H1 (cell line): ENCODE results near the gene NDC1. TPM values are rescaled to one million over a fixed set of nuclear protein-coding genes. Genes with fewer than 3 reads are reported as not detected.

ENCODE experiments used
- CTCF ChIA-PET: fragments of 300-600 bp; sonication (Branson Sonifier 250); formaldehyde crosslinking; loops from one replicate; lab custom pipeline; 2021; ENCODE audit not compliant: partially characterized antibody; lab: Charles Lee
- POLR2A ChIA-PET: fragments of 300-600 bp; sonication (Branson Sonifier 250); formaldehyde crosslinking; loops from one replicate; lab custom pipeline; 2021; ENCODE audit warnings: inconsistent platforms; ENCODE audit not compliant: partially characterized antibody; lab: Charles Lee
- DNase-seq, 2 experiments: peaks; one replicate each; pipeline versions ENCODE4 v3.0.0 to v3.0.0-alpha.2; 2010 to 2022; ENCODE audit warnings: low spot score in 2 of 2, low read depth in 1 of 2, mixed read lengths in 1 of 2
- FAIRE-seq: peaks from 2 replicates; lab custom pipeline; 2011; peaks lifted over from hg19 to GRCh38; lab: Jason Lieb, UNC
- H2AFZ ChIP-seq: 2 replicates; pipeline ENCODE4 v1.8.1; 2012; ENCODE audit warnings: low read length, inconsistent platforms
- H2AK5ac ChIP-seq: 2 replicates; pipeline ENCODE4 v1.6.1; 2013; ENCODE audit warnings: low read depth, low read length
- H2BK120ac ChIP-seq: replicated peaks from 2 replicates; pipeline ENCODE3; 2013; ENCODE audit warnings: low read depth, low read length, inconsistent platforms
- H2BK12ac ChIP-seq: 2 replicates; pipeline ENCODE4 v1.6.1; 2013; ENCODE audit warnings: low read depth, low read length
- H2BK15ac ChIP-seq: 2 replicates; pipeline ENCODE4 v1.6.1; 2013; ENCODE audit warnings: low read length
- H2BK20ac ChIP-seq: 2 replicates; pipeline ENCODE4 v1.6.1; 2013; ENCODE audit warnings: low read length
- H2BK5ac ChIP-seq: 2 replicates; pipeline ENCODE4 v1.6.1; 2013; ENCODE audit warnings: low read depth, low read length
- H3K14ac ChIP-seq: 2 replicates; pipeline ENCODE4 v1.6.1; 2013; ENCODE audit warnings: inconsistent platforms; ENCODE audit not compliant: insufficient read length
- H3K18ac ChIP-seq: 2 replicates; pipeline ENCODE4 v1.6.1; 2013; ENCODE audit warnings: low read length; ENCODE audit errors: extremely low read depth
- H3K23ac ChIP-seq: 2 replicates; pipeline ENCODE4 v1.6.1; 2013; ENCODE audit warnings: inconsistent platforms; ENCODE audit not compliant: insufficient read length
- H3K23me2 ChIP-seq: 2 replicates; pipeline ENCODE4 v1.6.1; 2013; ENCODE audit warnings: low read depth, low read length
- H3K27ac ChIP-seq: 2 replicates; pipeline ENCODE4 v1.6.1; 2011; ENCODE audit warnings: low read depth, low read length, inconsistent platforms
- H3K27me3 ChIP-seq, 4 experiments: replicated peaks in 1 of 4; 1 replicate in 1 of 4; 2 replicates in 3 of 4; pipeline versions ENCODE4 v1.6.1 to v1.8.1; 2011 to 2013; ENCODE audit warnings: low read length in 3 of 4, mild to moderate bottlenecking in 3 of 4, inconsistent platforms in 2 of 4, mixed read lengths in 2 of 4, moderate library complexity in 1 of 4; ENCODE audit not compliant: control insufficient read depth in 3 of 4, insufficient read depth in 3 of 4; ENCODE audit errors: extremely low read depth in 1 of 4
- H3K36me3 ChIP-seq, 4 experiments: 2 replicates each; pipeline versions ENCODE4 v1.6.1 to v1.8.1; 2011 to 2013; ENCODE audit warnings: mild to moderate bottlenecking in 4 of 4, low read length in 3 of 4, moderate library complexity in 2 of 4, control low read depth in 1 of 4, inconsistent platforms in 1 of 4; ENCODE audit not compliant: insufficient read depth in 4 of 4, control insufficient read depth in 2 of 4
- H3K4ac ChIP-seq: replicated peaks from 2 replicates; pipeline ENCODE3; 2013; ENCODE audit warnings: low read length, low read depth, mixed read lengths, inconsistent platforms; ENCODE audit not compliant: insufficient read length
- H3K4me1 ChIP-seq, 4 experiments: replicated peaks in 1 of 4; 1 replicate in 1 of 4; 2 replicates in 3 of 4; pipeline versions ENCODE4 v1.6.1 to v1.8.1; 2011 to 2013; ENCODE audit warnings: low read length in 3 of 4, inconsistent platforms in 2 of 4, mixed read lengths in 1 of 4; ENCODE audit not compliant: insufficient read depth in 4 of 4, control insufficient read depth in 3 of 4
- H3K4me2 ChIP-seq, 2 experiments: 2 replicates each; pipeline versions ENCODE4 v1.6.1 to v1.8.1; 2011 to 2013; ENCODE audit warnings: low read depth in 2 of 2, low read length in 2 of 2, control low read depth in 1 of 2, inconsistent platforms in 1 of 2, mild to moderate bottlenecking in 1 of 2; ENCODE audit not compliant: insufficient read depth in 1 of 2
- H3K4me3 ChIP-seq, 4 experiments: fragments of 200-600, 300-600 bp in 1 of 4; sonication (generic), shearing (Covaris generic), sonication (Bioruptor Twin) in 1 of 4; 2 replicates each; pipeline versions ENCODE4 v1.5.1 to v1.8.1; 2011 to 2016; ENCODE audit warnings: low read length in 4 of 4, low read depth in 3 of 4, control low read depth in 2 of 4, inconsistent platforms in 2 of 4, mild to moderate bottlenecking in 2 of 4, mixed read lengths in 1 of 4, moderate library complexity in 1 of 4; ENCODE audit not compliant: insufficient read depth in 2 of 4; ENCODE audit errors: extremely low read depth in 1 of 4
- H3K56ac ChIP-seq: replicated peaks from 2 replicates; pipeline ENCODE3; 2013; ENCODE audit warnings: low read depth, mild to moderate bottlenecking, mixed read lengths, low read length, inconsistent platforms; ENCODE audit not compliant: insufficient read length
- H3K79me1 ChIP-seq: 2 replicates; pipeline ENCODE4 v1.6.1; 2013; ENCODE audit warnings: low read depth, low read length, control low read depth
- H3K79me2 ChIP-seq, 2 experiments: 2 replicates each; pipeline versions ENCODE4 v1.6.1 to v1.8.1; 2012 to 2013; ENCODE audit warnings: low read length in 2 of 2, mild to moderate bottlenecking in 2 of 2, inconsistent platforms in 1 of 2; ENCODE audit not compliant: insufficient read depth in 2 of 2, control insufficient read depth in 1 of 2
- H3K9ac ChIP-seq, 4 experiments: replicated peaks in 1 of 4; 1 replicate in 1 of 4; 2 replicates in 3 of 4; pipeline versions ENCODE4 v1.6.1 to v1.8.1; 2011 to 2013; ENCODE audit warnings: low read depth in 3 of 4, low read length in 3 of 4, control low read depth in 2 of 4, mild to moderate bottlenecking in 2 of 4, moderate library complexity in 2 of 4, inconsistent platforms in 1 of 4; ENCODE audit errors: extremely low read depth in 1 of 4
- H3K9me3 ChIP-seq, 2 experiments: 2 replicates each; pipeline versions ENCODE4 v1.6.1 to v1.8.1; 2012 to 2013; ENCODE audit warnings: mild to moderate bottlenecking in 2 of 2, moderate library complexity in 2 of 2, control low read depth in 1 of 2, inconsistent platforms in 1 of 2, low read depth in 1 of 2, low read length in 1 of 2, mixed read lengths in 1 of 2; ENCODE audit not compliant: insufficient read depth in 2 of 2
- H4K20me1 ChIP-seq, 2 experiments: replicated peaks in 1 of 2; 2 replicates each; pipeline versions ENCODE3 to v1.8.1; 2011 to 2013; ENCODE audit warnings: inconsistent platforms in 2 of 2, low read length in 2 of 2, mild to moderate bottlenecking in 1 of 2; ENCODE audit not compliant: insufficient read depth in 2 of 2, control insufficient read depth in 1 of 2
- H4K5ac ChIP-seq: 2 replicates; pipeline ENCODE4 v1.6.1; 2013; ENCODE audit warnings: low read length, low read depth, mixed read lengths, inconsistent platforms; ENCODE audit not compliant: insufficient read length
- H4K8ac ChIP-seq: 2 replicates; pipeline ENCODE4 v1.8.0; 2013; ENCODE audit warnings: mild to moderate bottlenecking, moderate library complexity, low read length, inconsistent platforms; ENCODE audit not compliant: insufficient read depth; ENCODE audit errors: extremely low read depth
- H4K91ac ChIP-seq: replicated peaks from 2 replicates; pipeline ENCODE3; 2013; ENCODE audit warnings: low read length, mixed read lengths, inconsistent platforms; ENCODE audit not compliant: insufficient read length
- KDM1A ChIP-seq: fragments of 200-600, 300-600 bp; sonication (generic); IDR thresholded peaks from 2 replicates; pipeline ENCODE4 v1.7.1; 2016; ENCODE audit warnings: mild to moderate bottlenecking, low read length, borderline replicate concordance
- TCF12 ChIP-seq: IDR thresholded peaks from 2 replicates; pipeline ENCODE4 v1.6.1; 2011; ENCODE audit warnings: low read depth, mild to moderate bottlenecking, low read length
- WGBS, 2 experiments: shearing (Covaris generic) in 1 of 2; methylation state at CpG; one replicate each; pipeline versions ENCODE4 v1.1.6 to v1.1.7; 2013 to 2015; ENCODE audit warnings: low lambda C conversion rate in 2 of 2, mixed read lengths in 2 of 2, inconsistent platforms in 1 of 2, low coverage in 1 of 2, missing lambda C conversion rate in 1 of 2; ENCODE audit not compliant: insufficient replicate concordance in 2 of 2, insufficient coverage in 1 of 2, insufficient read length in 1 of 2; ENCODE audit errors: extremely low coverage in 1 of 2, missing lambda C conversion rate in 1 of 2; 5-methylcytosine and 5-hydroxymethylcytosine counted together
- polyA plus RNA-seq, 7 experiments: library from polyadenylated mRNA; depleted of rRNA in 3 of 7; stranded (reverse) in 5 of 7; unstranded in 2 of 7; fragments of >200 nt in 5 of 7; fragments of 200-250 nt in 2 of 7; gene quantifications; 1 replicate in 5 of 7; 2 replicates in 1 of 7; 4 replicates in 1 of 7; pipeline versions ENCODE4 v1.2.1 to v1.2.3, GENCODE V29; 2011 to 2013; ENCODE audit warnings: missing spikeins in 2 of 7, mixed read lengths in 2 of 7
- total RNA-seq: library from RNA; stranded (reverse); fragmentation: NEBNext Ultra II Directional; extraction: Animal tissue kit (Norgen Biotek cat#: 25700); gene quantifications from 2 replicates; pipeline ENCODE4 v1.2.1, GENCODE V29; 2021

NDC1 gene
- total and polyA plus RNA-seq, 2 of the 8 experiments (the other 6 are each of a cell fraction or from before 2014, with no cell fraction given) = 62.9 to 66.1 TPM

GRCh38 chr1:53717025-53717804, 120.9 kb downstream of the NDC1 start:
- H3K27me3 ChIP-seq = no peaks in the 10 kb centered on the region
- no peak overlapping the region for H3K14ac ChIP-seq
- no peaks in the 10 kb centered on the region for H3K9me3 ChIP-seq
- no peak overlapping the region for H3K23ac ChIP-seq
- H2BK20ac ChIP-seq = no peak overlapping the region
- no peaks in the 10 kb centered on the region for H3K79me2 ChIP-seq
- TF ChIP-seq KDM1A = peak; percentile 36; the same call in 1 of the 2 replicates
- TF ChIP-seq TCF12 = no peak
- FAIRE-seq = no peak
- no peak overlapping the region for H2BK15ac ChIP-seq
- no peak for DNase-seq
- 88% methylated on average over 6 of the region's 6 CpGs; no CpG with 5 or more reads in 1 of the 2 experiments for WGBS, 2 experiments
- no peaks in the 10 kb centered on the region; a peak in 3 of 7 replicates for H3K4me1 ChIP-seq
- H3K18ac ChIP-seq = no peak overlapping the region
- ChIA-PET POLR2A (interaction anchor here (0.8 kb wide), 1 partner anchor 12 kb away, joined by 3 read pairs; no protein-coding TSS in a partner anchor), CTCF (interaction anchor here (0.6 to 4.3 kb wide), 11 partner anchors 9 to 230 kb away, joined by 3 to 50 read pairs (median 9); no protein-coding TSS in a partner anchor)
- H3K4me3 ChIP-seq = no peak overlapping the region
- H3K4ac ChIP-seq = no peak overlapping the region
- no peak overlapping the region for H3K27ac ChIP-seq
- no peaks in the 10 kb centered on the region for H4K20me1 ChIP-seq
- H2BK12ac ChIP-seq = no peak overlapping the region
- no peak overlapping the region for H2BK5ac ChIP-seq
- no peak overlapping the region for H3K9ac ChIP-seq
- H3K23me2 ChIP-seq = no peaks in the 10 kb centered on the region; the same call in 1 of the 2 replicates
- H3K56ac ChIP-seq = no peak overlapping the region
- H2AK5ac ChIP-seq = no peak overlapping the region
- no peak overlapping the region for H3K4me2 ChIP-seq
- H4K91ac ChIP-seq = no peak overlapping the region
- H2AFZ ChIP-seq = no peak overlapping the region
- no peak overlapping the region for H4K8ac ChIP-seq
- H3K36me3 ChIP-seq = no peaks in the 10 kb centered on the region
- no peak overlapping the region for H2BK120ac ChIP-seq
- no peak overlapping the region for H4K5ac ChIP-seq
- H3K79me1 ChIP-seq = no peaks in the 10 kb centered on the region
